Liver (tissue), 9 donors: ENCODE measurements around the gene KRTAP3-1. TPM values are rescaled to one million over a fixed set of nuclear protein-coding genes. Genes with fewer than 3 reads are reported as not detected.

ENCODE experiments used
- DNase-seq: peaks from one replicate; pipeline ENCODE4 v3.0.0-alpha.2; 2017; ENCODE audit warnings: low spot score
- H3K27ac ChIP-seq, 2 donors: one replicate each; pipeline ENCODE4 v1.7.0; 2013; ENCODE audit warnings: inconsistent platforms in 2 of 2, low read length in 2 of 2, control low read depth in 1 of 2, low read depth in 1 of 2, mild to moderate bottlenecking in 1 of 2
- H3K27me3 ChIP-seq, 4 donors: one replicate each; pipeline versions ENCODE4 v1.6.1 to v1.7.0; 2013; ENCODE audit warnings: low read length in 3 of 4, inconsistent platforms in 1 of 4, mild to moderate bottlenecking in 1 of 4, moderate library complexity in 1 of 4; ENCODE audit not compliant: control insufficient read depth in 4 of 4, insufficient read depth in 4 of 4
- H3K36me3 ChIP-seq, 4 donors: one replicate each; pipeline versions ENCODE4 v1.6.1 to v1.7.0; 2013; ENCODE audit warnings: low read length in 3 of 4, mild to moderate bottlenecking in 3 of 4, low read depth in 1 of 4, moderate library complexity in 1 of 4; ENCODE audit not compliant: control insufficient read depth in 4 of 4, insufficient read depth in 3 of 4
- H3K4me1 ChIP-seq, 4 donors: one replicate each; pipeline versions ENCODE4 v1.6.1 to v1.7.0; 2013; ENCODE audit warnings: low read length in 3 of 4, mild to moderate bottlenecking in 3 of 4, moderate library complexity in 1 of 4; ENCODE audit not compliant: control insufficient read depth in 4 of 4, insufficient read depth in 4 of 4
- H3K4me3 ChIP-seq, 3 donors: one replicate each; pipeline versions ENCODE4 v1.6.1 to v1.7.0; 2013; ENCODE audit warnings: low read length in 3 of 3, control low read depth in 1 of 3, low read depth in 1 of 3, mild to moderate bottlenecking in 1 of 3
- H3K9ac ChIP-seq, 2 donors: one replicate each; pipeline ENCODE4 v1.7.0; 2013; ENCODE audit warnings: low read length in 2 of 2, mild to moderate bottlenecking in 2 of 2, moderate library complexity in 2 of 2, control low read depth in 1 of 2, low read depth in 1 of 2
- H3K9me3 ChIP-seq, 4 donors: one replicate each; pipeline versions ENCODE4 v1.6.1 to v1.7.0; 2013; ENCODE audit warnings: low read length in 3 of 4; ENCODE audit not compliant: control insufficient read depth in 4 of 4
- ATF3 ChIP-seq: IDR thresholded peaks from 2 replicates; pipeline ENCODE4 v1.6.1; 2016; ENCODE audit warnings: antibody characterized with exemption
- CTCF ChIP-seq: fragments of 150-350 bp; IDR thresholded peaks from 2 replicates; pipeline ENCODE4 v1.5.1; 2017; ENCODE audit warnings: improper control_type of control experiment, low read depth, low read length; ENCODE audit not compliant: missing input control
- EGR1 ChIP-seq, 2 donors: IDR thresholded peaks; 2 replicates each; pipeline ENCODE4 v1.6.1; 2016 to 2018; ENCODE audit warnings: antibody characterized with exemption in 2 of 2, low read depth in 2 of 2
- FOXA1 ChIP-seq: IDR thresholded peaks from 2 replicates; pipeline ENCODE4 v1.6.1; 2016; ENCODE audit warnings: antibody characterized with exemption
- FOXA2 ChIP-seq: IDR thresholded peaks from 2 replicates; pipeline ENCODE4 v1.6.1; 2016; ENCODE audit warnings: antibody characterized with exemption
- GABPA ChIP-seq, 2 donors: IDR thresholded peaks in 1 of 2; conservative IDR thresholded peaks in 1 of 2; 2 replicates each; pipeline ENCODE4 v1.6.1; 2016; ENCODE audit warnings: antibody characterized with exemption in 2 of 2, mild to moderate bottlenecking in 1 of 2, moderate library complexity in 1 of 2
- HNF4A ChIP-seq, 2 donors: conservative IDR thresholded peaks; 2 replicates each; pipeline ENCODE4 v1.6.1; 2016; ENCODE audit warnings: antibody characterized with exemption in 2 of 2, mild to moderate bottlenecking in 2 of 2
- HNF4G ChIP-seq: IDR thresholded peaks from 2 replicates; pipeline ENCODE4 v1.6.1; 2016; ENCODE audit warnings: antibody characterized with exemption
- MAX ChIP-seq: IDR thresholded peaks from 2 replicates; pipeline ENCODE4 v1.6.1; 2016; ENCODE audit warnings: antibody characterized with exemption
- NR2F2 ChIP-seq: IDR thresholded peaks from 2 replicates; pipeline ENCODE4 v1.6.1; 2016; ENCODE audit warnings: antibody characterized with exemption
- RAD21 ChIP-seq, 2 donors: IDR thresholded peaks; 2 replicates each; pipeline ENCODE4 v1.6.1; 2016; ENCODE audit warnings: antibody characterized with exemption in 2 of 2, mild to moderate bottlenecking in 2 of 2
- RXRA ChIP-seq, 2 donors: IDR thresholded peaks; 2 replicates each; pipeline ENCODE4 v1.6.1; 2017 to 2018; ENCODE audit warnings: antibody characterized with exemption in 2 of 2, mild to moderate bottlenecking in 1 of 2
- TAF1 ChIP-seq: conservative IDR thresholded peaks from 2 replicates; pipeline ENCODE4 v1.6.1; 2016; ENCODE audit warnings: antibody characterized with exemption, mild to moderate bottlenecking
- WGBS: extraction: QIAGEN DNeasy Blood & Tissue Kit; methylation state at CpG from one replicate; pipeline ENCODE4 v1.1.7; 2013; 5-methylcytosine and 5-hydroxymethylcytosine counted together
- polyA plus RNA-seq, 2 donors: library from polyadenylated mRNA; stranded (reverse) in 1 of 2; unstranded in 1 of 2; fragments of 200-250 nt in 1 of 2; fragments of >200 nt in 1 of 2; fragmentation: Nextera tagmentation in 1 of 2; extraction: Ambion mirVana in 1 of 2; gene quantifications; one replicate each; pipeline versions ENCODE4 v1.2.1 to v1.2.3, GENCODE V29; 2013 to 2015
- total RNA-seq, 2 donors: library from RNA; depleted of rRNA; stranded (reverse); fragments of >200 nt; gene quantifications; one replicate each; pipeline ENCODE4 v1.2.3, GENCODE V29; 2014
- donor health status: healthy.
- donor health status: healthy.
- donor health status: healthy.
- donor health status: healthy.
- donor health status: healthy.

The KRTAP3-1 gene
- total and polyA plus RNA-seq, 4 donors: not detected

GRCh38 chr17:40986920-40987319 is 22.0 kb downstream of the KRTAP3-1 start:
- H3K4me1 ChIP-seq: no peaks in the 10 kb centered on the region
- H3K27me3 ChIP-seq: no peaks in the 10 kb centered on the region
- H3K9ac ChIP-seq: no peak overlapping the region
- no peak overlapping the region for H3K4me3 ChIP-seq
- no peak overlapping the region for H3K27ac ChIP-seq
- H3K9me3 ChIP-seq: no peaks in the 10 kb centered on the region
- no peaks in the 10 kb centered on the region for H3K36me3 ChIP-seq
- no peak for TF ChIP-seq MAX
- no peak for DNase-seq
- WGBS: 68% methylated on average over 8 of the region's 8 CpGs

DNA sequence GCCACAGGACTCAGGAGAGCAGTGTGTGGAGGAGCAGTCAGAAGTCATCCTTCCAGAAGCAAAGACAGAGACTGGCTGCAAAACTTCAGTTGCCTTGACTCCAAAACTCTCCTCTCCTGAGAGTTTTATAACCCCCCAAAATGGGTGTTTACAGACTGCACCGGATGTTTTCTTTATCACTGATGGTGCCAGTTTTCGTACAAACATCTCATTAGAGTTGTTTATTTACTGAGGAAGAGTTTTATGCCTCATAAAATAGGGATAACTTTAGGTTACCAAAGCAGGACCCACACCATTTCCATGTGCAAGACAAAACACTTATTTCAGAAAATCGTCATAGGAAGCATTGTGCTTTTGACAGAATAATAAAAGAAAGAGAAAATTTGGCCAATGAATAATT is 24.7 kb downstream of the KRTAP3-1 start, which contains the start of gene KRT40:
TSS of gene KRT40 (minus strand) at position 101 of the 400 bp plus-strand sequence. CDS start at position 48, 53 bp downstream.
- Histone ChIP-seq H3K36me3 (no peaks in the 10 kb centered on the region), H3K4me3 (no peak within 1 kb of the TSS), H3K27ac (no peak within 1 kb of the TSS), H3K27me3 (peaks cover 0 to 2% (median 0%) of the 10 kb centered on the region in 4 donors), H3K9me3 (no peaks in the 10 kb centered on the region), H3K4me1 (no peaks in the 10 kb centered on the region), H3K9ac (no peak within 1 kb of the TSS)
- DNase-seq: no peak
- no peak for TF ChIP-seq TAF1
- no peak for TF ChIP-seq CTCF
- no peak for TF ChIP-seq RAD21 (IDR thresholded peaks at IDR 0.05)
- TF ChIP-seq NR2F2: no peak
- TF ChIP-seq EGR1 (IDR thresholded peaks at IDR 0.05; ENCODE audit: low read depth in 2 of 2): no peak
- no peak for TF ChIP-seq ATF3
- TF ChIP-seq HNF4A (conservative IDR thresholded peaks at IDR 0.05): no peak
- TF ChIP-seq GABPA (IDR thresholded peaks at IDR 0.05 in 1 of 2, conservative IDR thresholded peaks at IDR 0.05 in 1 of 2): no peak
- TF ChIP-seq MAX: no peak
- no peak for TF ChIP-seq FOXA1
- TF ChIP-seq RXRA (IDR thresholded peaks at IDR 0.05): no peak
- no peak for TF ChIP-seq HNF4G
- 47% methylated on average over 3 of the region's 3 CpGs for WGBS

GRCh38 chr17:40981115-40981514 is 27.8 kb downstream of the KRTAP3-1 start:
- no peak for DNase-seq
- Histone ChIP-seq H3K27ac (no peak overlapping the region), H3K9me3 (no peaks in the 10 kb centered on the region), H3K36me3 (no peaks in the 10 kb centered on the region), H3K4me1 (no peaks in the 10 kb centered on the region), H3K9ac (no peak overlapping the region), H3K4me3 (no peak overlapping the region), H3K27me3 (peaks cover 0 to 5% (median 0%) of the 10 kb centered on the region in 4 donors)
- 47% methylated on average over 5 of the region's 5 CpGs for WGBS
- TF ChIP-seq RXRA (IDR thresholded peaks at IDR 0.05) (no peak), FOXA2 (no peak), GABPA (IDR thresholded peaks at IDR 0.05 in 1 of 2, conservative IDR thresholded peaks at IDR 0.05 in 1 of 2) (no peak)
